K562 (cell line): ENCODE results near the gene RASGRP1. TPM values are rescaled to one million over a fixed set of nuclear protein-coding genes. Genes with fewer than 3 reads are reported as not detected.
A peak's percentile ranks its signal among the peaks of the same experiment; 100 is the strongest.

Experiments
- BHLHE40 ChIP-seq: IDR thresholded peaks from 2 replicates; pipeline ENCODE4 v1.6.1; 2011; ENCODE audit warnings: low read length, improper control_type of control experiment
- CXXC5 ChIP-seq: fragments of 250-450 bp; sonication (Bioruptor Pico); IDR thresholded peaks from 2 replicates; pipeline ENCODE4 v1.8.0; 2022; ENCODE audit warnings: inconsistent platforms, mild to moderate bottlenecking, moderate library complexity
- ESRRB ChIP-seq: fragments of 250-450 bp; sonication (Bioruptor Pico); IDR thresholded peaks from 2 replicates; pipeline ENCODE4 v1.5.0; 2020; ENCODE audit warnings: mild to moderate bottlenecking, moderate library complexity, borderline replicate concordance
- ETS2 ChIP-seq: IDR thresholded peaks from 2 replicates; pipeline ENCODE4 v1.6.1; 2016; ENCODE audit warnings: borderline replicate concordance, missing genetic modification characterization, mild to moderate bottlenecking, moderate library complexity, missing compliant biosample characterization; ENCODE audit not compliant: poor library complexity, severe bottlenecking
- GABPA ChIP-seq: fragments of 200-800 bp; sonication (Bioruptor generic); conservative IDR thresholded peaks from 2 replicates; pipeline ENCODE4 v1.6.1; 2016; ENCODE audit warnings: low read depth, missing genetic modification characterization, missing compliant biosample characterization
- HDAC6 ChIP-seq: IDR thresholded peaks from 2 replicates; pipeline ENCODE4 v1.6.1; 2012; ENCODE audit warnings: low read depth, mild to moderate bottlenecking, control low read depth, inconsistent platforms, low read length, moderate library complexity
- HNRNPL ChIP-seq: fragments of 200-400 bp; formaldehyde crosslinking; IDR thresholded peaks from 2 replicates; pipeline ENCODE4 v1.6.1; 2017; ENCODE audit warnings: low read depth, mild to moderate bottlenecking, low read length
- KAT2B ChIP-seq: IDR thresholded peaks from one replicate; pipeline ENCODE4 v1.6.1; 2012; ENCODE audit warnings: low read depth, mild to moderate bottlenecking, control low read depth, inconsistent platforms, low read length, moderate library complexity
- KHSRP ChIP-seq: fragments of 450-650 bp; IDR thresholded peaks from 2 replicates; pipeline ENCODE4 v1.6.1; 2017
- L3MBTL2 ChIP-seq: fragments of 450-650 bp; IDR thresholded peaks from 2 replicates; pipeline ENCODE4 v1.6.1; 2016; ENCODE audit warnings: mild to moderate bottlenecking, moderate library complexity
- NFATC3 ChIP-seq: fragments of 450-650 bp; IDR thresholded peaks from 2 replicates; pipeline ENCODE4 v1.6.1; 2017; ENCODE audit warnings: mild to moderate bottlenecking
- POLR2G ChIP-seq: fragments of 200-400 bp; formaldehyde crosslinking; IDR thresholded peaks from 2 replicates; pipeline ENCODE4 v1.6.1; 2017; ENCODE audit warnings: low read depth, mild to moderate bottlenecking, antibody characterized with exemption, low read length, moderate library complexity
- RUNX1 ChIP-seq: sonication (generic); IDR thresholded peaks from 2 replicates; pipeline ENCODE4 v1.6.1; 2016; ENCODE audit warnings: antibody characterized with exemption, low read depth
- SIN3B ChIP-seq: fragments of 450-650 bp; IDR thresholded peaks from 2 replicates; pipeline ENCODE4 v1.6.1; 2017; ENCODE audit warnings: low read depth, mild to moderate bottlenecking, moderate library complexity
- TEAD1 ChIP-seq, 2 experiments: fragments of 450-650 bp in 1 of 2; sonication (generic) in 1 of 2; formaldehyde crosslinking; IDR thresholded peaks; 2 replicates each; pipeline versions ENCODE4 v1.4.0 to v1.8.0; 2020 to 2022; ENCODE audit warnings: mild to moderate bottlenecking in 2 of 2, missing genetic modification reagents in 1 of 2
- TEAD4 ChIP-seq, 2 experiments: sonication (generic) in 1 of 2; formaldehyde crosslinking in 1 of 2; IDR thresholded peaks; 2 replicates each; pipeline versions ENCODE4 v1.6.1 to v1.8.0; 2012 to 2022; ENCODE audit warnings: borderline replicate concordance in 1 of 2, inconsistent platforms in 1 of 2, low read length in 1 of 2, mild to moderate bottlenecking in 1 of 2, missing genetic modification reagents in 1 of 2
- ZKSCAN3 ChIP-seq: fragments of 250-450 bp; sonication (Bioruptor Pico); IDR thresholded peaks from 2 replicates; pipeline ENCODE4 v1.4.0; 2020
- ZNF551 ChIP-seq: fragments of 250-450 bp; sonication (Bioruptor Pico); IDR thresholded peaks from 2 replicates; pipeline ENCODE4 v1.5.0; 2021; ENCODE audit warnings: mild to moderate bottlenecking, moderate library complexity
- polyA plus RNA-seq, 8 experiments: library from polyadenylated mRNA; depleted of rRNA in 4 of 8; stranded (reverse) in 5 of 8; unstranded in 3 of 8; fragments of >200 nt; fragmentation: Nextera tagmentation in 2 of 8; fragmentation: Illumina TruSeq in 1 of 8; extraction: Ambion mirVana in 2 of 8; extraction: Trizol in 1 of 8; gene quantifications; 2 replicates each; pipeline versions ENCODE4 v1.2.1 to v1.2.3, GENCODE V29; 2011 to 2014; ENCODE audit warnings: inconsistent platforms in 1 of 8, missing spikeins in 1 of 8
- total RNA-seq, 7 experiments: library from RNA; depleted of rRNA in 6 of 7; stranded (reverse); fragments of >200 nt in 6 of 7; fragmentation: Illumina TruSeq in 2 of 7; extraction: Trizol in 2 of 7; gene quantifications; 2 replicates each; pipeline versions ENCODE4 v1.2.1 to v1.2.3, GENCODE V29; 2011 to 2021; ENCODE audit warnings: low replicate concordance in 1 of 7
- TF ChIP-seq, protein P1 (sequence below): fragments of 250-450 bp; sonication (Bioruptor Pico); IDR thresholded peaks from 2 replicates; pipeline ENCODE4 v1.4.0; 2020; ENCODE audit warnings: mild to moderate bottlenecking, moderate library complexity
- TF ChIP-seq, protein P2 (sequence below), 3 experiments: fragments of 200-800 bp in 1 of 3; sonication (Bioruptor generic) in 1 of 3; sonication (generic) in 1 of 3; formaldehyde crosslinking in 1 of 3; IDR thresholded peaks; 2 replicates each; pipeline versions ENCODE4 v1.6.1 to v1.8.0; 2016 to 2022; ENCODE audit warnings: mild to moderate bottlenecking in 2 of 3, missing compliant biosample characterization in 2 of 3, missing genetic modification characterization in 2 of 3, missing genetic modification reagents in 1 of 3
- TF ChIP-seq, protein P3 (sequence below): fragments of 250-450 bp; sonication (Bioruptor Pico); IDR thresholded peaks from 2 replicates; pipeline ENCODE4 v1.8.0; 2022; ENCODE audit warnings: inconsistent platforms

RASGRP1 gene
- total and polyA plus RNA-seq, 9 of the 15 experiments (the other 6 are each of a cell fraction or from before 2014, with no cell fraction given) = 0.14 to 0.72 (median 0.31) TPM

DNA sequence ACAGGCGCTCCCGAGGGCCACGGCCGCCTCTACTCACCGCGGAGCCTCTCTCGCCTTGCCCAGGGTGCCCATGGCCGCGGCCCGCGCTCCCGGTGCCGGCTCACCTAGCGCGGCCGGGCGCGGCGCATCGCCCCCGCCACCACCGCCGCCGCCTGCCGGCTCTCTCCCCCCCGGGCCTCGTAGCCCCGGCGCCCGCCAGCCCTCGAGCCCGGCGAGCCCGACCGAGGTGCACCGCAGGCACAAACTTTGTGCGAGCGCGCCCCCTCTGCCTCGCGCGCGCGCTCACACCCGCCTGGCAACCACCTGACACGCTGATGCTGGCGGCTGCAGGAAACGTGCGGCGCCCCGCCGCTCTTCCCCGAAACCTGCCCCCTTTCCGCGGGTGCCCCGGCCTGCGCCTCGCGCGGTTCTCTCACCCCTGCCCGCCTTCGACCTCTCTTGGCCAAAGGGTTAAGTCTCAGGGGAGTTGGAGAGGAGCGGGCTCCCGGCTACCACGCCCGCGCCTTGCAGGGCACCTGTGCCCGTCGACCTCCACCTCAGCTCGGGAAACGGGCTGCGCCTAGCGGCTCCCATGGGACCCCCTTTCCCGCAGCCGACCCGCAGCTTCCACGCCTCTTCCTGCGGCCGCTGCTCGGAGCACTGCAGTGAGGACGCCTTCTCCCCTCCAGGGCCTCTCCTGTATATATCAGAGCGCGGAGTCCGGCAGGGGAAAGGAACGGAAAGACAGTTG lies at the start of gene RASGRP1 (continued):
- no peak for TF ChIP-seq HDAC6
- no peak for TF ChIP-seq ZKSCAN3
- TF ChIP-seq KHSRP = no peak
- no peak for TF ChIP-seq TEAD4 (IDR thresholded peaks at IDR 0.05; ENCODE audit: low read length)
- no peak for TF ChIP-seq TEAD4 (CRISPR knock-in tag; IDR thresholded peaks at IDR 0.05; ENCODE audit: borderline replicate concordance)
- peak; percentile 39 for TF ChIP-seq SIN3B
- peak; percentile 59 for TF ChIP-seq CXXC5 (CRISPR knock-in tag)
- peak; percentile 70; the same call in 1 of the 2 replicates for TF ChIP-seq L3MBTL2
- no peak for TF ChIP-seq ESRRB
- no peak for TF ChIP-seq ETS2 (tag)
- TF ChIP-seq NFATC3 = peak; percentile 49; the same call in 1 of the 2 replicates
- no peak for TF ChIP-seq TEAD1 (CRISPR knock-in tag; IDR thresholded peaks at IDR 0.05)
- TF ChIP-seq BHLHE40 = peak; percentile 61
- TF ChIP-seq HNRNPL = peak; percentile 40; the same call in 1 of the 2 replicates
- no peak for TF ChIP-seq KAT2B
- TF ChIP-seq, protein P1, sequence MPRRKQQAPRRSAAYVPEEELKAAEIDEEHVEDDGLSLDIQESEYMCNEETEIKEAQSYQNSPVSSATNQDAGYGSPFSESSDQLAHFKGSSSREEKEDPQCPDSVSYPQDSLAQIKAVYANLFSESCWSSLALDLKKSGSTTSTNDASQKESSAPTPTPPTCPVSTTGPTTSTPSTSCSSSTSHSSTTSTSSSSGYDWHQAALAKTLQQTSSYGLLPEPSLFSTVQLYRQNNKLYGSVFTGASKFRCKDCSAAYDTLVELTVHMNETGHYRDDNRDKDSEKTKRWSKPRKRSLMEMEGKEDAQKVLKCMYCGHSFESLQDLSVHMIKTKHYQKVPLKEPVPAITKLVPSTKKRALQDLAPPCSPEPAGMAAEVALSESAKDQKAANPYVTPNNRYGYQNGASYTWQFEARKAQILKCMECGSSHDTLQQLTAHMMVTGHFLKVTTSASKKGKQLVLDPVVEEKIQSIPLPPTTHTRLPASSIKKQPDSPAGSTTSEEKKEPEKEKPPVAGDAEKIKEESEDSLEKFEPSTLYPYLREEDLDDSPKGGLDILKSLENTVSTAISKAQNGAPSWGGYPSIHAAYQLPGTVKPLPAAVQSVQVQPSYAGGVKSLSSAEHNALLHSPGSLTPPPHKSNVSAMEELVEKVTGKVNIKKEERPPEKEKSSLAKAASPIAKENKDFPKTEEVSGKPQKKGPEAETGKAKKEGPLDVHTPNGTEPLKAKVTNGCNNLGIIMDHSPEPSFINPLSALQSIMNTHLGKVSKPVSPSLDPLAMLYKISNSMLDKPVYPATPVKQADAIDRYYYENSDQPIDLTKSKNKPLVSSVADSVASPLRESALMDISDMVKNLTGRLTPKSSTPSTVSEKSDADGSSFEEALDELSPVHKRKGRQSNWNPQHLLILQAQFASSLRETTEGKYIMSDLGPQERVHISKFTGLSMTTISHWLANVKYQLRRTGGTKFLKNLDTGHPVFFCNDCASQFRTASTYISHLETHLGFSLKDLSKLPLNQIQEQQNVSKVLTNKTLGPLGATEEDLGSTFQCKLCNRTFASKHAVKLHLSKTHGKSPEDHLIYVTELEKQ (CRISPR knock-in tag) = no peak
- TF ChIP-seq, protein P2, sequence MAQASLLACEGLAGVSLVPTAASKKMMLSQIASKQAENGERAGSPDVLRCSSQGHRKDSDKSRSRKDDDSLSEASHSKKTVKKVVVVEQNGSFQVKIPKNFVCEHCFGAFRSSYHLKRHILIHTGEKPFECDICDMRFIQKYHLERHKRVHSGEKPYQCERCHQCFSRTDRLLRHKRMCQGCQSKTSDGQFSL (CRISPR knock-in tag; IDR thresholded peaks at IDR 0.05) = no peak
- TF ChIP-seq, protein P2 (tag; IDR thresholded peaks at IDR 0.05) = 0 out of 4 replicates have a peak, but pooled peaks of 1 of the 2 experiments have one; percentile 4
- no peak for TF ChIP-seq RUNX1
- no peak for TF ChIP-seq GABPA (tag)
- TF ChIP-seq POLR2G = peak; percentile 74
- TF ChIP-seq ZNF551 = no peak
- TF ChIP-seq, protein P3, sequence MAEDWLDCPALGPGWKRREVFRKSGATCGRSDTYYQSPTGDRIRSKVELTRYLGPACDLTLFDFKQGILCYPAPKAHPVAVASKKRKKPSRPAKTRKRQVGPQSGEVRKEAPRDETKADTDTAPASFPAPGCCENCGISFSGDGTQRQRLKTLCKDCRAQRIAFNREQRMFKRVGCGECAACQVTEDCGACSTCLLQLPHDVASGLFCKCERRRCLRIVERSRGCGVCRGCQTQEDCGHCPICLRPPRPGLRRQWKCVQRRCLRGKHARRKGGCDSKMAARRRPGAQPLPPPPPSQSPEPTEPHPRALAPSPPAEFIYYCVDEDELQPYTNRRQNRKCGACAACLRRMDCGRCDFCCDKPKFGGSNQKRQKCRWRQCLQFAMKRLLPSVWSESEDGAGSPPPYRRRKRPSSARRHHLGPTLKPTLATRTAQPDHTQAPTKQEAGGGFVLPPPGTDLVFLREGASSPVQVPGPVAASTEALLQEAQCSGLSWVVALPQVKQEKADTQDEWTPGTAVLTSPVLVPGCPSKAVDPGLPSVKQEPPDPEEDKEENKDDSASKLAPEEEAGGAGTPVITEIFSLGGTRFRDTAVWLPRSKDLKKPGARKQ (CRISPR knock-in tag) = peak; percentile 70; the same call in 1 of the 2 replicates
